AG04450 (cell line): ENCODE results near the gene COL5A2. TPM values are rescaled to one million over a fixed set of nuclear protein-coding genes. Genes with fewer than 3 reads are reported as not detected.

ENCODE experiments used
- CTCF ChIA-PET: fragments of 300-600, 350-600 bp; formaldehyde crosslinking; extraction: SDS; loops from one replicate; lab custom pipeline; 2022; ENCODE audit warnings: antibody characterized with exemption, inconsistent platforms; lab: Charles Lee
- POLR2A ChIA-PET: fragments of 350-600 bp; formaldehyde crosslinking; extraction: SDS; loops from one replicate; lab custom pipeline; 2021; ENCODE audit warnings: antibody characterized with exemption, inconsistent platforms; lab: Yijun Ruan, JAX
- DNase-seq: peaks from one replicate; pipeline ENCODE4 v3.0.0-alpha.2; 2011; ENCODE audit warnings: low read depth, low spot score
- H3K27ac ChIP-seq: one replicate; pipeline ENCODE4 v1.5.1; 2012; ENCODE audit warnings: low read depth, low read length, control low read depth
- H3K27me3 ChIP-seq: one replicate; pipeline ENCODE4 v1.6.0; 2012; ENCODE audit warnings: low read length; ENCODE audit not compliant: control insufficient read depth, insufficient read depth
- H3K4me3 ChIP-seq: 2 replicates; pipeline ENCODE4 v1.5.1; 2011; ENCODE audit warnings: mild to moderate bottlenecking, low read depth, low read length, control low read depth
- H3K9me3 ChIP-seq: 2 replicates; pipeline ENCODE4 v1.5.1; 2012; ENCODE audit warnings: low read length; ENCODE audit not compliant: control insufficient read depth, insufficient read depth
- CTCF ChIP-seq: IDR thresholded peaks from 2 replicates; pipeline ENCODE4 v1.5.1; 2011; ENCODE audit warnings: low read depth, low read length, control low read depth, inconsistent platforms
- polyA plus RNA-seq: library from polyadenylated mRNA; depleted of rRNA; stranded (reverse); fragments of >200 nt; gene quantifications from 2 replicates; pipeline ENCODE4 v1.2.3, GENCODE V29; 2011

Gene COL5A2
- polyA plus RNA-seq, 1 experiment: 305 TPM

GRCh38 chr2:189118386-189118785 lies 61.2 kb downstream of the COL5A2 start:
- no peak for TF ChIP-seq CTCF
- ChIA-PET POLR2A (no interaction called here), CTCF (interaction anchor here (1.5 to 2.1 kb wide), 2 partner anchors 24 to 25 kb away, joined by 3 to 8 read pairs; no protein-coding TSS in a partner anchor)
- H3K9me3 ChIP-seq: no peaks in the 10 kb centered on the region
- no peak overlapping the region for H3K27ac ChIP-seq
- DNase-seq: no peak
- H3K27me3 ChIP-seq: no peaks in the 10 kb centered on the region
- no peak overlapping the region for H3K4me3 ChIP-seq

- no peak for TF ChIP-seq CTCF
- H3K27ac ChIP-seq: no peak overlapping the region
- no peak overlapping the region for H3K4me3 ChIP-seq
- ChIA-PET CTCF (interaction anchor here (1.5 to 2.1 kb wide), 2 partner anchors 23 to 25 kb away, joined by 3 to 8 read pairs; no protein-coding TSS in a partner anchor), POLR2A (no interaction called here)
- no peaks in the 10 kb centered on the region for H3K9me3 ChIP-seq
- no peaks in the 10 kb centered on the region for H3K27me3 ChIP-seq
- DNase-seq: no peak
These were observed 62.6 kb downstream of the COL5A2 start for GRCh38 chr2:189116979-189117378.

- no peak for DNase-seq
- Histone ChIP-seq H3K9me3 (no peaks in the 10 kb centered on the region), H3K27me3 (no peaks in the 10 kb centered on the region), H3K4me3 (no peak overlapping the region), H3K27ac (no peak overlapping the region)
- POLR2A ChIA-PET: no interaction called here
- CTCF ChIA-PET: interaction anchor here (1.0 to 1.6 kb wide), 2 partner anchors 23 to 63 kb away, joined by 5 to 9 read pairs; no protein-coding TSS in a partner anchor
- no peak for TF ChIP-seq CTCF
These were observed 63.5 kb downstream of the COL5A2 start for GRCh38 chr2:189116087-189116486.

GRCh38 chr2:189115126-189115525 lies 64.4 kb downstream of the COL5A2 start:
- Histone ChIP-seq H3K27ac (no peak overlapping the region), H3K9me3 (no peaks in the 10 kb centered on the region), H3K4me3 (no peak overlapping the region), H3K27me3 (no peaks in the 10 kb centered on the region)
- CTCF ChIA-PET: interaction anchor here (1.6 kb wide), 1 partner anchor 22 kb away, joined by 9 read pairs; no protein-coding TSS in a partner anchor
- DNase-seq: no peak
- POLR2A ChIA-PET: interaction anchor here (0.5 kb wide), 1 partner anchor 171 kb away, joined by 3 read pairs; no protein-coding TSS in a partner anchor
- TF ChIP-seq CTCF: no peak

GRCh38 chr2:189113963-189114362 lies 65.6 kb downstream of the COL5A2 start:
- no peak overlapping the region for H3K4me3 ChIP-seq
- no peak for TF ChIP-seq CTCF
- CTCF ChIA-PET: interaction anchor here (0.6 to 1.5 kb wide), 3 partner anchors 20 to 289 kb away, joined by 3 to 4 read pairs (median 3); no protein-coding TSS in a partner anchor
- no peak overlapping the region for H3K27ac ChIP-seq
- H3K9me3 ChIP-seq: no peaks in the 10 kb centered on the region
- no peaks in the 10 kb centered on the region for H3K27me3 ChIP-seq
- POLR2A ChIA-PET: interaction anchor here (0.6 kb wide), 1 partner anchor 92 kb away, joined by 3 read pairs; no protein-coding TSS in a partner anchor
- no peak for DNase-seq
